HG03432 (cell line): ENCODE data around the gene CIRBP.
"Not testable (repeated sequence)": the region's sequence is repeated elsewhere in the genome, so short reads cannot be mapped to it uniquely, and the experiment has no call there.

Experiments used
- ATAC-seq: cut with Tn5 transposase; IDR thresholded peaks from one replicate; pipeline ENCODE4 v1.9.1; 2021; ENCODE audit warnings: mild to moderate bottlenecking, moderate library complexity; ENCODE audit not compliant: unreplicated experiment

The CIRBP gene

GRCh38 chr19:1289686-1290025 is 20.5 kb downstream of the CIRBP start:
- ATAC-seq, result no peak

DNA sequence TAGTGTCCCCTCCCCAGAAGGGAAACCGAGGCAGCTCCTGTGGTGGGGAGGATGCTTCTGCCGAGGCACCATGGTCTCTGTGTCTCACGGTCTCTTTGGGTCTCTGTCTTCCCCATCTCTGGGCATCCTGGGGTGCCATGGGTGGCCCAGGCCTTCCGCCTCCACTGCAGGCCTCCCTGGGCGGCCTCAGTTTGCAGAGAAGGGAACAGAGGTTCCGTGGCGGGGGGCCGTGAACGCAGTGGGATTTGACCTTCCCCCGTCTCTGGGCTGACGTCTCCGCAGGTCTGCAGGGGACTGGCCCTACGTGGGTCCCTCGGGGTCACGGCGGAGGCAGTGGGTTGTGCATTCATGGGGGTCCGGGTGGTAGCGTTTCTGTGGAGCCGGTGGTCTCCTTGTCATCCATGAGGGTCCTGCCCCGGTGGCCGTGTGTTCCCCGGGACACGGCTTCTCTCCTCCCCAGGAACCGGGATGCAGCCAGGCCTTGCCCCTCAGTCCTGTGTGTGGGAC is 21.1 kb downstream of the CIRBP start:
- no peak for ATAC-seq

GRCh38 chr19:1290703-1291651 is 21.8 kb downstream of the CIRBP start:
- no peak for ATAC-seq

GRCh38 chr19:1291761-1292418 is 22.8 kb downstream of the CIRBP start:
- no peak for ATAC-seq

DNA sequence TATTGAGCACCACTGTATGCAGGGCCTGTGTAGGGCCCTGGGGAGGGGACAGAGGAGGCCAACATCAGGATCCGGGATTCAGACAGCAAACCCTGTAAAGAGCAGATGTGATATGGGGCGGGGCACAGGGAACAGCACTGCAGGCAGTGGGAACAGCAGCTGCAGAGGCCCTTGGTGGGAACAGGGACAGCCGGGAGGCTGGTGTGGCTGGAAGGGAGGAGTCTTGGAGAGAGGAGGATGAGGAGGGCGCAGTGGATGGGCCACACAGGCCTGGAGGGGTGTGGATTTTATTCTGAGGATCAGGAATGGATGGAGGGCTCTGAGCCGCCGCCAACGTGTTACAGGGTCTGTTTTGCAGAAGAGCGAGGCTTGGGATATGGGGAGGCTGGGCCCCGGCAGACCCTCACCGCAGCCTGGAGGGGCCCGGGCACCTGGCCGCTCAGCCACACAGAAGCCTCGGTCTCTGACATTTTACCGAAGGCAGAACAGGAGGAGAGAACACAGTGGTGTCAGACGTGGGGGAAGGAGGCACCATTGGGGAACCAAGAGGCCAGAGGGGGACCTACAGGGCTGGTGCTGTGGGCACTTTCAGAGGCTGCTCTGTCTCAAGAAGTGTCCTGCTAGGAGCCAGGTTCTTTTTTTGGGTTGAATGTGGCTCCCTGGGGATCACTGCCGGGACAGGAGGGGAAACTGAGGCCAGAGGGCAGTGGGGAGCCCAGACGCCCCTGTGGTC is 23.5 kb downstream of the CIRBP start:
- ATAC-seq, result no peak

DNA sequence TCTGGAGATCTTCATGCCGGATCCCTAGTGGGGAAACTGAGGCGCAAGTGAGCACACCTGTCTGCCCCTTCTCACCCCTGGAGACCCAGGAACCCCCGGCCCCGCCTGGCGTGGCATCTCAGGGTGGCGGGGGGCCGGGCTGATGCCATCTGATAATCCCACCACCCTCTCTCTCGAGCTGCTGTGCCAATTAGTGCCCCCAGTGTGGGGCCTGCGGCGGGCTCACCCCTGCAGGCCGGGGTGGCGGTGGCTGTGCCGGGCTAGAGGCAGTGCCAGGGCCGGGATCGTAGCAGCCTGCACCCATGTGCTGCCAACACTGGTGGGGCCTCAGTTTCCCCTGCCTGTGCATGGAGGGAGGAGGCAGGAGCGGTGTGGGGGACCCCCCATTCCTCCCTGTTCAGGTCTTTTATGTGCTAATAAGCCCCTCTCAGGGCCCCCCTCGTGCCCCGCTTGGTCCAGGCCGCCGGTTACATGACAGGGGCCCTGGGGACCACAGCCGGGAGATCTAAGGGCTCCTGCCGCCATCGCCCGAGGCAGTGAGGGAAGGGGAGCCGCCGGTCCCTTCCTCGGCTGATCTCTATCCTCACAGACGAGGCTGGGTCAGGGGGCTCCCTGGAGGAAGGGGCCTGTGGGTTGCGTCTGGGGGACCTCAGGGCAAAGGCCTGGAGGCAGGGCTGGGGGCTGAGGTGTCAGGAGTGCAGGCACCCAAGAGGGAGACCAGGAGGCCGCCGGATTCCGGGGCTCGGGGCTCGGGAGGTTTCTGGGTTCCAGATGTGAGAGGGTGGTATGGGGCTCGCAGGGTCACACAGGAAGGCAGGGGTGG is 24.9 kb downstream of the CIRBP start:
- no peak for ATAC-seq

DNA sequence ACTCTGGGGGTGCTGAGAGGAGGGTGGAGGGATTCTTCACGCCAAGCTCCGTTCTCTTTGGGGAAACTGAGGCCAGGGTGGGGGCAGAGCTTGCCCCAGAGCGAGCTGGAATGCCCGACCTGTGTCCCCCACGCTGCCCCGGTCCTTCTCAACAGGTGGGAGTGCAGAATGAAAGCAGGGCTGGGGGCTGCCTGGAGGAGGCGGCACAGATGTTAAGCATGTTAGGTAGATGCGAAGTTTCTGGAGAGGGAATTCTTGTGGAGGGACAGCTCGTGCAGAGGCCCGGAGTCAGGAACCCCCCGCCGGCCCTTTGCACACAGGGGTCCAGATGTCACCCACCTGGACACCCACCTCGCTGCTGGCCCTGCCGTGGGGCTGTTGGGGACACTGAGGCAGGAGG is 25.6 kb downstream of the CIRBP start:
- ATAC-seq, result no peak

- no peak for ATAC-seq
These were observed 26.3 kb downstream of the CIRBP start for GRCh38 chr19:1295169-1296012.

DNA sequence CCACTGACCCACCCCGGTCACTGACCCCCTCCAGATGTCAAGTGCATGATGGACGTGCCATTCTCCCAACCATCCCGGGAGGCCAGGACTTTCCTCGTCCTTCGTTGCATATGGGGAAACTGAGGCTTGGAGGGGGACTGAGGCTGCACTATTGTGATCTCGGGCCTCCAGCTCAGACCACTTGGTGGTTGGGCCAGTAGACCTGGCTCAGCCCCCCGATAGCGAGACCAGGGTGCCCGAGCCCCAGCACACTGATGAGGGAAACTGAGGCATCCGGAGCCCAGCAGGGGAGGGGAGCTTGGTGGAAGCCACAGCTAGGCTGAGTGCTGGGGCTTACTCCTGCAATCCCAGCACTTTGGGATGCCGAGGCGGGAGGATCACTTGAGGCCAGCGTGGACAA is 26.9 kb downstream of the CIRBP start:
- ATAC-seq, result no peak

GRCh38 chr19:1296575-1297271 is 27.6 kb downstream of the CIRBP start:
- no peak for ATAC-seq

- no peak for ATAC-seq
These were observed 29.1 kb downstream of the CIRBP start for GRCh38 chr19:1298235-1298634.

GRCh38 chr19:1299801-1300200 is 30.7 kb downstream of the CIRBP start:
- no peak for ATAC-seq

DNA sequence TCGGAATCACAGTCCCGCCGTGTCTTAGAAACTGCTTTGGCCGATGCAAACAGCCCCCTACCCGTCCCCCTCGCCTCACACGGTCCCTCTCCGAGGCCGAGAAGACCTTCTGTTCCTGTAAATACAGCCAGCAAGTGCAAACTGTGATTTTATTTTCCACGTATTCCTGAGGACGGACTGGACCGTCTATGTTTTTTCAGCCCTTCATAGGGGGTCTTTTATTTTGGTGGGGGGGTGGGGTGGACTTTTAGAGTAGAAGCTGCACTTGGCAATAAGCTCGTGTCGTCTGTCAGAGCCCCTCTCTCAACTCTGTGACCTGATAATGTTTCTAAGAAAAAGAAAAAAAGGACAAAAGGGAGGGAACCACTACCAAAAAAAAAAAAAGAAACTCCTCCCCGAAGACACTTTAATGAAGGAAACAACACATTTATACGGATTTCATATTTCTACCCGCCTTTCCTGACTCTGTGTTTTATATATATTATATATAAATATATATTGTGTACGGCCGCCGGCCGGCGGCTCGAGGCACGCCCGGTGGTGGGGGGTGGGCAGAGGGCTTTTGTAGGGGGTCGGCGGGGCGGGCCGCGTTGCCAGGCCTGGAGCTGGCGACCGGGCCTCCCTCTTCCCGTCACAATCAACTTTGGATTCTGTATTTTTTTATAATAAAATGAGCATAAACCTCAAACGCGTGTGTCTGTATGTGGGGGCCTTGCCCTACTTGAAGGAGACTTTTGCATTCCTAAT is 31.8 kb downstream of the CIRBP start:
- no peak for ATAC-seq

DNA sequence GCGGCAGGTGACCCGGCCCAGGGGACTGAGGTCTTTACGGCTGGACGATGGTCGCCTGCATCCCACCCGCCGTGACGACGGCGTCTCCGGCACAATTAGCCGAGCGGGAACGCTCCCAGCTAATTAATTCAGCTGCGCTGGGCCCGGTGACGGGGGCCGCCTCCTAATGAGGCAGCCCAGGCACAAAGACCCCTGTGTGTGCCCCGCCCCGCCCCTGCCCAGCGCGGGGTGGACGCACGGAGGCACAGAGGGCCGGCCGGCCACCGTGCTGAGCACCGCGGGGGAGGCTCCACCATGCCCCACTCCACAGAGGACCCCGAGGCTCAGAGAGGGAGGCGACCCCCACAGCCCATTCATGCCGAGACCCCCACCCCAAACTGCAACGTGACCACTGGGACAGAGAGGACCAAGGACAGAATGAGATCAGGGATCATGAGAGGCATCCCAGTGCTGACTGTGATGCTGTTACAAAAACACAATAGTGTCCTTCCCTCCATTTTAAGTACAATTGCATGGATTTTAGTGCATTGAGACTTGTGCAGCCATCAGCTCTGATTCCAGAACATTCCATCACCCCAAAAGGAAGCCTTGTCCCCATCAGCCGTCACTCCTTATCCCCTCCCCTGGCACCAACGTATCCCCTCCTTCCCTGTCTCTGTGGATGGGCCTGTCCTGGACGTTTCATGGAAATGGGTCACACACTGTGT is 33.6 kb downstream of the CIRBP start:
- ATAC-seq, result no peak

DNA sequence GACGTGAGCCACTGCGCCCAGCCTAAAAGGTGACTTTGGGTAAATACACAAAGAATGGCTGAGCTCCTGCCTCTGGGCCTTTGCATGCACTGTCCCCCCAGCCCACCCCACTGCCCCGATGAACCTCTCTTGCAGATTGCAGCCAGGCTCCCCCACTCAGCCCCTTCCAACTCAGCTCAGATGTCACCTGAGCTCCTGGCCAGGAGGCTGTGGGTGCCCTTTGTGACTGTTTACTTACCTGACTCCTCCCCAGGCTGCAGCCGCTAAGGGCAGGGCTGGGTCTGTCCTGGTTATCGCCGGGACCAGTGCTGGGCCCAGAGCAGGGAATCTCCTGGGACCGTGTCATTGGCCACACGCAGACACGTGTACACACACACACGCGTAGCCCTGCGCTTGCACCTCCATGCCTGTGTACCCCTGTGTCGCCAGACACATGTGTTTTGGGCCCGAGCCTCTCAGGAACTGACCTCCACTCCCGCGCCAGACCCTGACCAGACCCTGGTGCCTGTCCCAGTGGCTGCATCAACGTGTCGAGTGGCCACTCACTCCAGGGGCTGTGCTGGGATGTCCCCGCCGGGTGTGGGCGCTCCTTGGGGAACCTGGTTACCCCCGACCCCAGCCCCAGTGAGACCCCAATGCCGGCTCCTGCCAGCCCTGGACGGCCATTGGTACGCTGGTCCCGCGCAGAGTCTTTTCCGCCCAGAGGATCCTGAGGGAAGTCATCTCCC is 35.2 kb downstream of the CIRBP start:
- no peak for ATAC-seq

GRCh38 chr19:1305354-1305753 is 36.2 kb downstream of the CIRBP start:
- not testable (repeated sequence) for ATAC-seq

GRCh38 chr19:1307320-1307719 is 38.2 kb downstream of the CIRBP start:
- ATAC-seq, result no peak
